Measurements from ENCODE around the gene ABLIM1. TPM values are rescaled to one million over a fixed set of nuclear protein-coding genes. Genes with fewer than 3 reads are reported as not detected.

Gene ABLIM1
- polyA plus RNA-seq, 3 donors = 0.33 to 0.91 (median 0.57) TPM

GRCh38 chr10:114504769-114505579, 153.1 kb downstream of the ABLIM1 start:
- Histone ChIP-seq H3K4me2 (replicated peaks; ENCODE audit: extremely low read depth, low read length, poor library complexity, severe bottlenecking) (no peak overlapping the region), H3K9me3 (replicated peaks in 1 of 2; ENCODE audit: control insufficient read depth in 1 of 2, insufficient read depth in 1 of 2, low read length in 2 of 2) (no peaks in the 10 kb centered on the region), H3K4me1 (ENCODE audit: control insufficient read depth in 1 of 2, insufficient read depth in 2 of 2, low read length in 2 of 2) (peaks cover 1 to 3% of the 10 kb centered on the region in 2 donors), H3K4me3 (replicated peaks in 1 of 3; ENCODE audit: low read depth in 2 of 3, low read length in 3 of 3) (no peak overlapping the region), H4K20me1 (ENCODE audit: insufficient read depth, low read length) (no peaks in the 10 kb centered on the region), H2AFZ (ENCODE audit: insufficient read depth, low read depth, low read length, poor library complexity, severe bottlenecking) (no peak overlapping the region), H3K27ac (ENCODE audit: low read depth in 1 of 2, low read length in 2 of 2) (no peak overlapping the region), H3K9ac (ENCODE audit: insufficient read depth, low read length, poor library complexity, severe bottlenecking) (no peak overlapping the region), H3K79me2 (ENCODE audit: insufficient read depth, low read length) (no peaks in the 10 kb centered on the region), H3K27me3 (ENCODE audit: control insufficient read depth in 2 of 2, insufficient read depth in 2 of 2, low read length in 2 of 2) (no peaks in the 10 kb centered on the region), H3K36me3 (replicated peaks in 1 of 2; ENCODE audit: control insufficient read depth in 1 of 2, insufficient read depth in 2 of 2, low read length in 2 of 2) (no peaks in the 10 kb centered on the region)
- Mint-ChIP-seq H3K9me3 (peaks cover 0 to 6% (median 1%) of the 10 kb centered on the region in 7 donors), H3K36me3 (no peaks in the 10 kb centered on the region), H3K27me3 (ENCODE audit: low read depth in 3 of 3) (peaks cover 0 to 3% (median 2%) of the 10 kb centered on the region in 3 donors), H3K27ac (no peak overlapping the region), H3K4me1 (peaks cover under 1% of the 10 kb centered on the region), H3K4me3 (no peak overlapping the region)
- no peak for DNase-seq
- TF ChIP-seq, protein P1, sequence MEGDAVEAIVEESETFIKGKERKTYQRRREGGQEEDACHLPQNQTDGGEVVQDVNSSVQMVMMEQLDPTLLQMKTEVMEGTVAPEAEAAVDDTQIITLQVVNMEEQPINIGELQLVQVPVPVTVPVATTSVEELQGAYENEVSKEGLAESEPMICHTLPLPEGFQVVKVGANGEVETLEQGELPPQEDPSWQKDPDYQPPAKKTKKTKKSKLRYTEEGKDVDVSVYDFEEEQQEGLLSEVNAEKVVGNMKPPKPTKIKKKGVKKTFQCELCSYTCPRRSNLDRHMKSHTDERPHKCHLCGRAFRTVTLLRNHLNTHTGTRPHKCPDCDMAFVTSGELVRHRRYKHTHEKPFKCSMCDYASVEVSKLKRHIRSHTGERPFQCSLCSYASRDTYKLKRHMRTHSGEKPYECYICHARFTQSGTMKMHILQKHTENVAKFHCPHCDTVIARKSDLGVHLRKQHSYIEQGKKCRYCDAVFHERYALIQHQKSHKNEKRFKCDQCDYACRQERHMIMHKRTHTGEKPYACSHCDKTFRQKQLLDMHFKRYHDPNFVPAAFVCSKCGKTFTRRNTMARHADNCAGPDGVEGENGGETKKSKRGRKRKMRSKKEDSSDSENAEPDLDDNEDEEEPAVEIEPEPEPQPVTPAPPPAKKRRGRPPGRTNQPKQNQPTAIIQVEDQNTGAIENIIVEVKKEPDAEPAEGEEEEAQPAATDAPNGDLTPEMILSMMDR (IDR thresholded peaks at IDR 0.05) = no peak
- 94% methylated on average over 2 of the region's 3 CpGs for WGBS (ENCODE audit: insufficient coverage)
- intact Hi-C loops (cut with micrococcal nuclease) = no loop called here

DNA sequence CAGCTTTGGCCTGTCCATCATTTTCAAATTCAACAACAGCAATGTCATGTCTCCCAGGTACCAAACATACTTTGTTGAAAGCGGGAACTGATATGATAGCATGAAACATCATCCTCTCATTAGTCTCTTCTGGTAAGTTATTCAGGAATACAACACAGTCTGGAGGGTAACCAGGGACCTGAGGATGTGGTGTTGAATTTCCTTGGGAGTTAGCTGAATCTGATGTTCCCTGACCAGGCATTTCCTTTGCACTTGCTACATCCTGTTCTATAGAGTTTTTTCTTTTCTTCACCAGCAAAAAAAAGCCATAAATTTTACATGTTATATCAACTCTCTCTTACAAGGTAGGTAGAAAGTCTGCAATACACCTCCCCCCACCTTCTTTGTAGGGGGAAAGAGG, 156.0 kb downstream of the ABLIM1 start:
- Mint-ChIP-seq H3K4me1 (peaks cover 18% of the 10 kb centered on the region), H3K27ac (no peak overlapping the region), H3K4me3 (no peak overlapping the region), H3K9me3 (peaks cover 0 to 3% (median 0%) of the 10 kb centered on the region in 7 donors), H3K27me3 (ENCODE audit: low read depth in 3 of 3) (peaks cover 0 to 3% (median 2%) of the 10 kb centered on the region in 3 donors), H3K36me3 (no peaks in the 10 kb centered on the region)
- Histone ChIP-seq H3K36me3 (replicated peaks in 1 of 2; ENCODE audit: control insufficient read depth in 1 of 2, insufficient read depth in 2 of 2, low read length in 2 of 2) (no peaks in the 10 kb centered on the region), H3K4me3 (replicated peaks in 1 of 3; ENCODE audit: low read depth in 2 of 3, low read length in 3 of 3) (no peak overlapping the region), H4K20me1 (ENCODE audit: insufficient read depth, low read length) (no peaks in the 10 kb centered on the region), H3K27ac (ENCODE audit: low read depth in 1 of 2, low read length in 2 of 2) (no peak overlapping the region), H3K4me1 (ENCODE audit: control insufficient read depth in 1 of 2, insufficient read depth in 2 of 2, low read length in 2 of 2) (peaks cover 9 to 15% of the 10 kb centered on the region in 2 donors), H3K9me3 (replicated peaks in 1 of 2; ENCODE audit: control insufficient read depth in 1 of 2, insufficient read depth in 1 of 2, low read length in 2 of 2) (no peaks in the 10 kb centered on the region), H3K27me3 (ENCODE audit: control insufficient read depth in 2 of 2, insufficient read depth in 2 of 2, low read length in 2 of 2) (no peaks in the 10 kb centered on the region), H2AFZ (ENCODE audit: insufficient read depth, low read depth, low read length, poor library complexity, severe bottlenecking) (no peak overlapping the region), H3K79me2 (ENCODE audit: insufficient read depth, low read length) (no peaks in the 10 kb centered on the region), H3K4me2 (replicated peaks; ENCODE audit: extremely low read depth, low read length, poor library complexity, severe bottlenecking) (no peak overlapping the region), H3K9ac (ENCODE audit: insufficient read depth, low read length, poor library complexity, severe bottlenecking) (no peak overlapping the region)
- no CpG with 5 or more reads among the region's 1 CpG for WGBS (ENCODE audit: insufficient coverage)
- intact Hi-C loops (cut with micrococcal nuclease) = no loop called here
- TF ChIP-seq, protein P1 (IDR thresholded peaks at IDR 0.05) = no peak
- DNase-seq = no peak

Measured in CD14-positive monocyte (primary cell).